Measurements from ENCODE around the gene LMBRD1. TPM values are rescaled to one million over a fixed set of nuclear protein-coding genes. Genes with fewer than 3 reads are reported as not detected.

LMBRD1 gene
- total and polyA plus RNA-seq, 2 of the 8 experiments (the other 6 are each of a cell fraction or from before 2014, with no cell fraction given): 9.1 to 16.8 TPM

DNA sequence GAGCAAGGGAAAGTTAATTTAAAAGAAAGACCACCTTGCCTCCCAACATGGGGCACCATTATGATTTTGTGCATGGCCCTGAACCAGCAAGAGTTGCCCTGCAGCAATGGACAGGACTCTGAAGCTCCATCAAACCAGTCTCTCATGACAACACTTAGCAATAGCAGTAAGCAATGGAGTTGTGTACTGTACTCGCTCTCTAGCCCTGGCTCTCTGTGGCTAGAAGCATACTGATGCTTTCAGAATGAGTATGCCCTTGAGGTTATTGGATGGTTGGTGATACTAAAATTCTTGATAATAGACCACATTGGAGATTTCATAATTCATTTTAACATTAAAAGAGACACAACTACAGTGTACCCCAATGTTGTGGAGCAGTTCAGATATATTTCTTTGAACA, 23.2 kb upstream of the LMBRD1 start:
- no peak overlapping the region for H4K5ac ChIP-seq (ENCODE audit: insufficient read length, low read depth, low read length)
- no peaks in the 10 kb centered on the region for H3K36me3 ChIP-seq (ENCODE audit: control insufficient read depth in 2 of 4, insufficient read depth in 4 of 4, low read length in 3 of 4)
- H2AK5ac ChIP-seq (ENCODE audit: low read depth, low read length): no peak overlapping the region
- H2BK12ac ChIP-seq (ENCODE audit: low read depth, low read length): no peak overlapping the region
- no peak overlapping the region for H2BK120ac ChIP-seq (replicated peaks; ENCODE audit: low read depth, low read length)
- H3K4me3 ChIP-seq (ENCODE audit: extremely low read depth in 1 of 4, insufficient read depth in 2 of 4, low read depth in 3 of 4, low read length in 4 of 4): no peak overlapping the region
- H3K23me2 ChIP-seq (ENCODE audit: low read depth, low read length): no peaks in the 10 kb centered on the region
- no peak overlapping the region for H3K18ac ChIP-seq (ENCODE audit: extremely low read depth, low read length)
- FAIRE-seq (no peak), DNase-seq (ENCODE audit: low read depth in 1 of 2, low spot score in 2 of 2) (no peak)
- no peak overlapping the region for H3K56ac ChIP-seq (replicated peaks; ENCODE audit: insufficient read length, low read depth, low read length)
- H2AFZ ChIP-seq (ENCODE audit: low read length): no peak overlapping the region
- H3K27ac ChIP-seq (ENCODE audit: low read depth, low read length): no peak overlapping the region
- H2BK20ac ChIP-seq (ENCODE audit: low read length): no peak overlapping the region
- no peaks in the 10 kb centered on the region for H4K20me1 ChIP-seq (replicated peaks in 1 of 2; ENCODE audit: control insufficient read depth in 1 of 2, insufficient read depth in 2 of 2, low read length in 2 of 2)
- no peak overlapping the region for H3K23ac ChIP-seq (ENCODE audit: insufficient read length)
- H3K9me3 ChIP-seq (ENCODE audit: insufficient read depth in 2 of 2, low read depth in 1 of 2, low read length in 1 of 2): no peaks in the 10 kb centered on the region
- no peaks in the 10 kb centered on the region for H3K79me1 ChIP-seq (ENCODE audit: low read depth, low read length)
- no peak overlapping the region for H2BK15ac ChIP-seq (ENCODE audit: low read length)
- H3K9ac ChIP-seq (replicated peaks in 1 of 4; ENCODE audit: extremely low read depth in 1 of 4, low read depth in 3 of 4, low read length in 3 of 4): no peak overlapping the region
- ChIA-PET POLR2A (ENCODE audit: partially characterized antibody) (no interaction called here), CTCF (ENCODE audit: partially characterized antibody) (interaction anchor here (1.0 to 1.7 kb wide), 3 partner anchors 18 to 288 kb away, joined by 3 to 5 read pairs (median 3); partner anchors contain the start of gene LMBRD1)
- no peak overlapping the region for H4K8ac ChIP-seq (ENCODE audit: extremely low read depth, insufficient read depth, low read length)
- H3K79me2 ChIP-seq (ENCODE audit: control insufficient read depth in 1 of 2, insufficient read depth in 2 of 2, low read length in 2 of 2): no peaks in the 10 kb centered on the region
- no peak overlapping the region for H3K4me2 ChIP-seq (ENCODE audit: insufficient read depth in 1 of 2, low read depth in 2 of 2, low read length in 2 of 2)
- no peak overlapping the region for H2BK5ac ChIP-seq (ENCODE audit: low read depth, low read length)
- WGBS, 2 experiments (ENCODE audit: extremely low coverage in 1 of 2, insufficient coverage in 1 of 2, insufficient read length in 1 of 2, insufficient replicate concordance in 2 of 2, low coverage in 1 of 2, low lambda C conversion rate in 2 of 2, missing lambda C conversion rate in 1 of 2): 79% methylated on average over 1 of the region's 1 CpG; no CpG with 5 or more reads in 1 of the 2 experiments
- H4K91ac ChIP-seq (replicated peaks; ENCODE audit: insufficient read length, low read length): no peak overlapping the region
- H3K27me3 ChIP-seq (replicated peaks in 1 of 4; ENCODE audit: control insufficient read depth in 3 of 4, extremely low read depth in 1 of 4, insufficient read depth in 3 of 4, low read length in 3 of 4): no peaks in the 10 kb centered on the region
- no peak overlapping the region for H3K4ac ChIP-seq (replicated peaks; ENCODE audit: insufficient read length, low read depth, low read length)
- H3K4me1 ChIP-seq (replicated peaks in 1 of 4; ENCODE audit: control insufficient read depth in 3 of 4, insufficient read depth in 4 of 4, low read length in 3 of 4): peaks cover 0 to under 1% (median 0%) of the 10 kb centered on the region in 4 experiments; a peak in 1 of 7 replicates
- H3K14ac ChIP-seq (ENCODE audit: insufficient read length): no peak overlapping the region
